Endometrial microvascular endothelial cells (primary cell): Measurements from ENCODE around the gene LSM2. TPM values are rescaled to one million over a fixed set of nuclear protein-coding genes. Genes with fewer than 3 reads are reported as not detected.

Experiments
- in situ Hi-C: cut with HindIII; loops from 2 replicates; pipeline ENCODE4 v1.10.0; 2017; ENCODE audit warnings: low sequenced_read_pairs, low pct_unique_long_range_greater_than_20kb; ENCODE audit errors: inconsistent ontology term
- total RNA-seq: library from RNA; depleted of rRNA; stranded (reverse); fragments of >200 nt; gene quantifications from one replicate; pipeline ENCODE4 v1.2.3, GENCODE V29; 2015; ENCODE audit errors: inconsistent ontology term

The LSM2 gene
- total RNA-seq, 1 donor from 2014 or later, result 172 TPM

- in situ Hi-C loops, result no loop called here
These were observed 42.6 kb downstream of the LSM2 start for GRCh38 chr6:31764198-31764597.

DNA sequence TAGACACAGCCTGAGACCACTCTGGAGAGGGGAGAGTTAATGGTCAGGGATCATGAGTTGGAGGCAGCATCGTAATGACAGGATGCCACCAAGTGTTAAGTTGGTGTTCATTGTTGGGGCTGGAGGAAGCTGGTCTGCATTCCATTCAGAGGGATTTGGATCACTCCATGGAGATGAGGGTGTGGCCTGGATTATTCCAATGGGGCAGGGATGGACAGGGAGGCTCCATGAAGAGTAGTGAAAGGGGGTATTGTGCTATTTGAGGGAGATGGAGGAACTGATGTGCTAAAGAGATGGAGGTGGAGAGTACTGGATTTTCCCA is 43.2 kb downstream of the LSM2 start:
- in situ Hi-C loops, result no loop called here

GRCh38 chr6:31762878-31763618 is 43.7 kb downstream of the LSM2 start:
- in situ Hi-C loops, result no loop called here

DNA sequence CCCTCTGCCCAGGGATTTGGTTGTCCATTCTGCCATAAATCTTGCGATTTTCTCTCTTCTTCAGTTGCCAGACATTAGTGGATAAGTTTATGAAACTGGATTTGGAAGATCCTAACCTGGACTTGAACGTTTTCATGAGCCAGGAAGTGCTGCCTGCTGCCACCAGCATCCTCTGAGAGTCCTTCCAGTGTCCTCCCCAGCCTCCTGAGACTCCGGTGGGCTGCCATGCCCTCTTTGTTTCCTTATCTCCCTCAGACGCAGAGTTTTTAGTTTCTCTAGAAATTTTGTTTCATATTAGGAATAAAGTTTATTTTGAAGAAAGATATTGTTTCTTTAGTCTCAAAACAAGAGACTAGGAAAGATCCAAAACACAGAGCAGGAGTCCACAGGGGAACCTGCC is 44.4 kb downstream of the LSM2 start, which contains the start of gene SAPCD1:
Gene SAPCD1 (plus strand): TSS at position 301 of the 400 bp plus-strand sequence. CDS start 399 bp downstream, outside the sequence.
- in situ Hi-C loops, result no loop called here

DNA sequence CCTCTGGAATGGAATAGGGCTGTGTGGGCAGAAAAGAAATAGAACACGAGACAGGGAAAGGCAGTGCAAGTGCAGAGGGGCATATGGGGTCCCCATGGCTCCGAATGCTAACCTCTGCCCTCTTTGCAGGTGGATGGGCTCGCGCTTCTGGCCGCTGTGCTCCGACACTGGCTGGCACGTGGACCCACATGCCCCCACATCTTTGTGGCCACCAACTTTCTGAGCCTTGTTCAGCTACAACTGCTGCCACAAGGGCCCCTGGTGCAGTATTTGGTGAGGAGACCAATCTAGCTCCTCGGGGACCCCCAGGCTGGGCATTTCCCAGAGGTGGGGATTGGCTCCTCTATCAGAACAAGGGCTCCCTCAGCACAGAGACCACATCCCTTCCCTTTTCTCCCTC is 45.4 kb downstream of the LSM2 start:
- in situ Hi-C loops, result no loop called here

GRCh38 chr6:31760790-31761189 is 46.0 kb downstream of the LSM2 start:
- in situ Hi-C loops, result no loop called here

DNA sequence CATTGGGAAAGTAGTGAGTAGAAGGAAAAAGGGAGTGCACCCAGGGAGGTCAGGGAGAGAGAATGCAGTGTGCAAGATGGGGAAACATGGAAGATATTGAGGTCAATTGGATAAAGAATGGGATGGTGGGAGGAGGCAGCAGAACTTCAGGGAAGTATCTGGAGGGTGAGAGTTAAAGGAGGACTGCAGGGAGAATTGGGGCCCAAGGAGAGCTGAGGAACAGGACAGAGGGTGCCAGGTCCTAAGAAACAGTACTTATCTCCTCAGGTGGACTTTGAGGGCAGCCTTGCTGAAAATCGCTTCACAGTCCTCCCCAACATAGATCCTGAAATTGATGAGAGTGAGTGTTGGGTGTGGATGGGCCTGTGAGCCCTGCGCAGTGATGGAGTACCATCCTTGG is 48.5 kb downstream of the LSM2 start:
- in situ Hi-C loops, result no loop called here

DNA sequence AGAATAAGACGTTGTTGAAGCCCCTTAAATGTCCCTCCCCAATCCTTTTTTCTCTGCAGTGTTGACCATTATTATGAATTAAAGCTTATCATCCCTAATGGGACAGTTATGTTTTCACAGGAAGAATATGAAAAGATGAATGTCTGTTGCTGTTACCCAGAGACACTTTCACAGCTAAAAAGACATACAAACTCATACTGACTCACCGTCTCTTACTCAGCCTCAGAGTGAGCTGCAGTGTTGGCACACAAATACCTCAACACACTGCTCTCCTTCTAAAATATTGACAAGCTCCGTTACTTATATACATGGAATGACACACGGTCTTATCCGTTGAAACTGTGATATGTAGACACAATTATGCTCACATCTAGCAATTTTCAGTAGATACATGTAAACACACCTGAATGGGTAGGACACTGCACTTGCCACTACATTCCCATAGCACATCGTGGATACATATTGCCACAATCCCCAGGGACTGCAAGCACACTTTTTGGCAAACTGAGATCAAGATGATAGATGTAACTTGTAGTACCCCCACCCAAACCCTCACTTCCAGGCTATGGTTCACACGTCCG is 53.9 kb downstream of the LSM2 start:
- in situ Hi-C loops, result no loop called here

DNA sequence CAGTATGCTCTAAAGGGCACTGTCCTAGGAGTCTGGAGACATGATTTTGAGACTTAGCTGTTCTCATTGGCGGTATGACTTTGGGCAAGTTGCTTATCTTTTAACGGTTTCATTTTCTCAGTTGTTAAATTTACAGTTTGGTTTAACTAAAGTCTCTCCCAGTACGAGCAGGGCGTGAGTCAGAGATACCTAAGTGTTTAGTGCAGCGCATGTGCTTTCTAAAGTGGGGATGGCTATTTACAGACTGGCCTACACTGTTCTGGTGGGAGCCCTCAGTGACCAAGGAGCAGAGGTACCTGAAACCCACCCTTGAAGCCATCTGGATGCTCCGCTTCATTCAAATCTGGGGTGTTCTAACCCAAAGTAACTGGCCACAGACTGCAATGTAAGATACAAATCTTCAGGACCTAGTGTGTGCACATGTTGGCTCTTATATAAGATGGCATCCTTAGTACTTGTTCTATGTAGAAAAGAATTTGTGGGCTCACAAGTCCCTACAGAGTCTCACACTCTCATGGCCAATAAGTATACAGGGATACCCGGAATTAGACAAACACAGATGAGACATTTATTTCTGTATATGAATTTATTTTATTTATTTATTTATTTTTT is 56.2 kb downstream of the LSM2 start:
- in situ Hi-C loops, result no loop called here

GRCh38 chr6:31749301-31750036 is 57.3 kb downstream of the LSM2 start:
- in situ Hi-C loops, result no loop called here

Other genes with a start within 250 kb of the LSM2 start
- not detected for gene LTA, start 234.7 kb downstream of the LSM2 start, total RNA-seq
- gene TNF, start 231.4 kb downstream of the LSM2 start, total RNA-seq, result not detected
- not detected for gene LTB, start 224.5 kb downstream of the LSM2 start, total RNA-seq
- gene LST1, start 220.7 kb downstream of the LSM2 start, total RNA-seq, result not detected
- gene NCR3, start 214.0 kb downstream of the LSM2 start, total RNA-seq, result not detected
- not detected for gene AIF1, start 191.7 kb downstream of the LSM2 start, total RNA-seq
- gene PRRC2A, start 186.3 kb downstream of the LSM2 start, total RNA-seq, result 79.4 TPM
- 262 TPM for gene BAG6, start 154.3 kb downstream of the LSM2 start, total RNA-seq
- gene APOM, start 151.1 kb downstream of the LSM2 start, total RNA-seq, result 1.9 TPM
- gene C6orf47, start 146.2 kb downstream of the LSM2 start, total RNA-seq, result 17.2 TPM
- 15.2 TPM for gene GPANK1, start 142.0 kb downstream of the LSM2 start, total RNA-seq
- gene CSNK2B, start 140.9 kb downstream of the LSM2 start, total RNA-seq, result 271 TPM
- gene LY6G5B, start 137.0 kb downstream of the LSM2 start, total RNA-seq, result 1.1 TPM
- gene LY6G5C, start 125.9 kb downstream of the LSM2 start, total RNA-seq, result 0.93 TPM
- gene ABHD16A, start 103.6 kb downstream of the LSM2 start, total RNA-seq, result 44.8 TPM
- not detected for gene LY6G6F, start 100.1 kb downstream of the LSM2 start, total RNA-seq
- gene LY6G6D, start 91.6 kb downstream of the LSM2 start, total RNA-seq, result not detected
- not detected for gene LY6G6C, start 85.2 kb downstream of the LSM2 start, total RNA-seq
- not detected for gene MPIG6B, start 83.6 kb downstream of the LSM2 start, total RNA-seq
- 64.2 TPM for gene DDAH2, start 77.7 kb downstream of the LSM2 start, total RNA-seq
- 1,067 TPM for gene CLIC1, start 70.4 kb downstream of the LSM2 start, total RNA-seq
- gene MSH5, start 67.0 kb downstream of the LSM2 start, total RNA-seq, result 7.8 TPM
- gene SAPCD1, start 44.3 kb downstream of the LSM2 start, total RNA-seq, result not detected
- gene VWA7, start 29.6 kb downstream of the LSM2 start, total RNA-seq, result not detected
- gene VARS1, start 11.2 kb downstream of the LSM2 start, total RNA-seq, result 101 TPM
- 0.65 TPM for gene HSPA1L, start 8.3 kb upstream of the LSM2 start, total RNA-seq
- gene HSPA1A, start 8.6 kb upstream of the LSM2 start, total RNA-seq, result 171 TPM
- 120 TPM for gene HSPA1B, start 20.8 kb upstream of the LSM2 start, total RNA-seq
- gene NEU1, start 55.9 kb upstream of the LSM2 start, total RNA-seq, result 94.3 TPM
- 2.6 TPM for gene SLC44A4, start 72.0 kb upstream of the LSM2 start, total RNA-seq
- 41.2 TPM for gene EHMT2, start 90.7 kb upstream of the LSM2 start, total RNA-seq
- not detected for gene ZBTB12, start 95.1 kb upstream of the LSM2 start, total RNA-seq
- not detected for gene C2, start 120.8 kb upstream of the LSM2 start, total RNA-seq
- gene CFB, start 139.1 kb upstream of the LSM2 start, total RNA-seq, result 1.6 TPM
- gene NELFE, start 152.0 kb upstream of the LSM2 start, total RNA-seq, result 141 TPM
- gene SKIC2, start 152.2 kb upstream of the LSM2 start, total RNA-seq, result 78.6 TPM
- gene DXO, start 165.2 kb upstream of the LSM2 start, total RNA-seq, result 13.8 TPM
- gene C4A, start 175.1 kb upstream of the LSM2 start, total RNA-seq, result 1.0 TPM
- 1.1 TPM for gene C4B, start 207.8 kb upstream of the LSM2 start, total RNA-seq
- gene CYP21A2, start 231.4 kb upstream of the LSM2 start, total RNA-seq, result not detected